OCI-LY3 (cell line): ENCODE data around the gene GAS7.

ENCODE experiments used
- H2AFZ ChIP-seq: fragments of 200-600, 300-600 bp; shearing (Covaris generic); 2 replicates; pipeline ENCODE4 v1.6.0; 2014; ENCODE audit warnings: antibody characterized with exemption, low read depth, low read length
- H3K27ac ChIP-seq: fragments of 200-600, 300-600 bp; sonication (generic); 2 replicates; pipeline ENCODE4 v1.5.1; 2014; ENCODE audit warnings: mild to moderate bottlenecking, low read length, moderate library complexity, mixed read lengths
- H3K27me3 ChIP-seq: fragments of 200-600, 300-600 bp; sonication (generic); 2 replicates; pipeline ENCODE4 v1.6.1; 2014; ENCODE audit warnings: low read depth, low read length, mixed read lengths
- H3K36me3 ChIP-seq: fragments of 200-600, 300-600 bp; sonication (generic); replicated peaks from 2 replicates; pipeline ENCODE3; 2014; ENCODE audit warnings: low read depth, low read length, mixed read lengths
- H3K4me1 ChIP-seq: fragments of 300-600, 200-600 bp; sonication (generic); 2 replicates; pipeline ENCODE4 v1.6.1; 2014; ENCODE audit warnings: low read length, mixed read lengths
- H3K4me2 ChIP-seq: fragments of 200-600, 300-600 bp; sonication (generic); 2 replicates; pipeline ENCODE4 v1.6.1; 2014; ENCODE audit warnings: low read length, mixed read lengths
- H3K4me3 ChIP-seq: fragments of 300-600, 200-600 bp; sonication (generic); 2 replicates; pipeline ENCODE4 v1.5.1; 2014; ENCODE audit warnings: antibody characterized with exemption, mild to moderate bottlenecking, low read length, moderate library complexity
- H3K79me2 ChIP-seq: fragments of 300-600, 200-600 bp; shearing (Covaris generic); 2 replicates; pipeline ENCODE4 v1.6.1; 2014; ENCODE audit warnings: mild to moderate bottlenecking, low read length, mixed read lengths
- H3K9ac ChIP-seq: fragments of 300-600, 200-600 bp; shearing (Covaris generic); 2 replicates; pipeline ENCODE4 v1.6.0; 2014; ENCODE audit warnings: mild to moderate bottlenecking, low read length, moderate library complexity
- H3K9me3 ChIP-seq: fragments of 200-600, 300-600 bp; shearing (Covaris generic); 2 replicates; pipeline ENCODE4 v1.6.1; 2014; ENCODE audit warnings: low read length, mixed read lengths; ENCODE audit not compliant: insufficient read depth
- H4K20me1 ChIP-seq: fragments of 200-600, 300-600 bp; sonication (generic); 2 replicates; pipeline ENCODE4 v1.6.1; 2016; ENCODE audit warnings: low read length, mixed read lengths; ENCODE audit not compliant: insufficient read depth
- EZH2phosphoT487 ChIP-seq: fragments of 200-600 bp; shearing (Covaris generic); IDR thresholded peaks from 2 replicates; pipeline ENCODE4 v1.6.1; 2018; ENCODE audit warnings: antibody characterized with exemption, mixed run types, low read depth
- TF ChIP-seq, protein P1 (sequence below): fragments of 200-600, 300-600 bp; sonication (generic); IDR thresholded peaks from 2 replicates; pipeline ENCODE4 v1.5.1; 2014; ENCODE audit warnings: antibody characterized with exemption, low read length, low read depth

The GAS7 gene

GRCh38 chr17:10034719-10035475 lies 163.5 kb downstream of the GAS7 start:
- no peak overlapping the region for H3K27ac ChIP-seq
- no peak overlapping the region for H3K4me2 ChIP-seq

GRCh38 chr17:10033959-10034358 lies 164.4 kb downstream of the GAS7 start:
- no peak overlapping the region for H3K27ac ChIP-seq
- no peak overlapping the region for H3K4me3 ChIP-seq
- no peaks in the 10 kb centered on the region for H3K79me2 ChIP-seq

More at GRCh38 chr17:10034719-10035475, 163.5 kb downstream of the GAS7 start:
- Histone ChIP-seq H3K79me2 (no peaks in the 10 kb centered on the region), H4K20me1 (no peaks in the 10 kb centered on the region), H3K36me3 (no peaks in the 10 kb centered on the region), H3K4me1 (no peaks in the 10 kb centered on the region), H3K4me3 (no peak overlapping the region), H3K9me3 (no peaks in the 10 kb centered on the region), H3K9ac (no peak overlapping the region), H3K27me3 (no peaks in the 10 kb centered on the region), H2AFZ (no peak overlapping the region)
- TF ChIP-seq EZH2phosphoT487, result no peak
- TF ChIP-seq, protein P1, sequence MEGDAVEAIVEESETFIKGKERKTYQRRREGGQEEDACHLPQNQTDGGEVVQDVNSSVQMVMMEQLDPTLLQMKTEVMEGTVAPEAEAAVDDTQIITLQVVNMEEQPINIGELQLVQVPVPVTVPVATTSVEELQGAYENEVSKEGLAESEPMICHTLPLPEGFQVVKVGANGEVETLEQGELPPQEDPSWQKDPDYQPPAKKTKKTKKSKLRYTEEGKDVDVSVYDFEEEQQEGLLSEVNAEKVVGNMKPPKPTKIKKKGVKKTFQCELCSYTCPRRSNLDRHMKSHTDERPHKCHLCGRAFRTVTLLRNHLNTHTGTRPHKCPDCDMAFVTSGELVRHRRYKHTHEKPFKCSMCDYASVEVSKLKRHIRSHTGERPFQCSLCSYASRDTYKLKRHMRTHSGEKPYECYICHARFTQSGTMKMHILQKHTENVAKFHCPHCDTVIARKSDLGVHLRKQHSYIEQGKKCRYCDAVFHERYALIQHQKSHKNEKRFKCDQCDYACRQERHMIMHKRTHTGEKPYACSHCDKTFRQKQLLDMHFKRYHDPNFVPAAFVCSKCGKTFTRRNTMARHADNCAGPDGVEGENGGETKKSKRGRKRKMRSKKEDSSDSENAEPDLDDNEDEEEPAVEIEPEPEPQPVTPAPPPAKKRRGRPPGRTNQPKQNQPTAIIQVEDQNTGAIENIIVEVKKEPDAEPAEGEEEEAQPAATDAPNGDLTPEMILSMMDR, result no peak

DNA sequence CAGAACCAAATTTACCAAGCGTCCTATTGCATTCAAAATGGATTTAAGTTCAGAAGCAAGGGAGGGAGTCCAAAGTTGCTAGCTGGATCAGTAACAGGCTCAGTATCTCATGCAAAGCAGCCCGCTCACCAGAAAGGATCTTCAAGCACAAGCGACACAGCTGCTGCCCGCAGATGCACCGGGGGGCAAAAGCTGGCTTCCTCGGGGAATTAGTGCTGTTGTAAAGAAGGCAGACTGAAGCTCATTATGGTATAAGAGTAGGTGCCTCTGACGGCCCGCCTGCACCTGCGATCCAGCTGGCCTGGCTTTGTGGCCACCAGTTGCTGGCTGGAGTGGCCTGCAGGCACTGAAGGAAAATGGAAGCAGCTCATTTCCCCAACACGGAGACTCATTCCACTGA lies 165.0 kb downstream of the GAS7 start:
- Histone ChIP-seq H3K4me1 (no peaks in the 10 kb centered on the region), H3K9me3 (no peaks in the 10 kb centered on the region), H3K27me3 (no peaks in the 10 kb centered on the region), H3K4me3 (no peak overlapping the region), H3K9ac (no peak overlapping the region), H2AFZ (no peak overlapping the region), H3K4me2 (no peak overlapping the region), H3K79me2 (no peaks in the 10 kb centered on the region), H3K36me3 (no peaks in the 10 kb centered on the region), H3K27ac (no peak overlapping the region), H4K20me1 (no peaks in the 10 kb centered on the region)
- TF ChIP-seq, protein P1, result no peak
- TF ChIP-seq EZH2phosphoT487, result no peak

More at GRCh38 chr17:10033959-10034358, 164.4 kb downstream of the GAS7 start:
- TF ChIP-seq, protein P1, result no peak
- no peak for TF ChIP-seq EZH2phosphoT487
- Histone ChIP-seq H4K20me1 (no peaks in the 10 kb centered on the region), H3K36me3 (no peaks in the 10 kb centered on the region), H3K9ac (no peak overlapping the region), H3K4me1 (no peaks in the 10 kb centered on the region), H3K4me2 (no peak overlapping the region), H2AFZ (no peak overlapping the region), H3K9me3 (no peaks in the 10 kb centered on the region), H3K27me3 (no peaks in the 10 kb centered on the region)

DNA sequence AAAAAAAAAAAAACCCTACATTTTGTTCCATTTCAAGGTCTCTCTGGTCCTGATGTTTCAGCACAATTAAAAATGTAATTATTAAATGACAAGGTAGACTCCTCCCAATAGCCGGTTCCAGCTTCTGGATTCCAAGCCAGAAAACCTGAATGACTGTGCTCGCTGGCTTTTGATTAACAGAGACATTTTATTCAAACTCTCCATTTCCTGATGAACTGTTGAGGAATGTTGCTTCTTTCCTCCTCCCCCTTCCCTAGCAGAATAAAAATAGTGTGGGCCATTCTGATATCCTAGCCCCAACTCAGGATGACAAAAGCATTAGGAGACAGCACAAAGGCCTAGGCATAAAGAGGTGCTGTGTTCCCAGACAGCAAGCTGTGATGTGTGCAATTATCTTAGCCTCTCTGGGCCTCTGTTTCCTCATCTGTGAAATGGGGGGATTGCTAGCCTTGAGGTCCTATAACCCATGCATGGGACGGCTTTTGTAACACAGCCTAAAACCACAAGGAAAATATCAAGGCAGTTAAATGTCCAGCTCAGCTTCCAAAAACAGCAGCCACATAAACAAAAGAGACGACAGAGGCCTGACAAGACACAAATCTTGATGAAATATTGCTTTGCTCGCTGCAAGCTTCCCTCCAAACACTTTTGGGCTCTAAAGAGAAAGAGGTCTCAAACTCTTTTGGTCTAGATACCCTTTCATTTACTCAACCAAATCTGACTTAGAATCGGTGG lies 166.1 kb downstream of the GAS7 start:
- Histone ChIP-seq H3K36me3 (no peaks in the 10 kb centered on the region), H3K9ac (no peak overlapping the region), H3K4me1 (no peaks in the 10 kb centered on the region), H3K9me3 (no peaks in the 10 kb centered on the region), H3K27me3 (no peaks in the 10 kb centered on the region), H2AFZ (no peak overlapping the region), H3K27ac (no peak overlapping the region), H3K4me2 (no peak overlapping the region), H4K20me1 (no peaks in the 10 kb centered on the region), H3K4me3 (no peak overlapping the region), H3K79me2 (no peaks in the 10 kb centered on the region)
- TF ChIP-seq, protein P1, result no peak
